ENCODE measurements around the gene DLK1. TPM values are rescaled to one million over a fixed set of nuclear protein-coding genes. Genes with fewer than 3 reads are reported as not detected.

DLK1 gene
- total RNA-seq, 1 experiment from 2014 or later = 0.69 TPM

DNA sequence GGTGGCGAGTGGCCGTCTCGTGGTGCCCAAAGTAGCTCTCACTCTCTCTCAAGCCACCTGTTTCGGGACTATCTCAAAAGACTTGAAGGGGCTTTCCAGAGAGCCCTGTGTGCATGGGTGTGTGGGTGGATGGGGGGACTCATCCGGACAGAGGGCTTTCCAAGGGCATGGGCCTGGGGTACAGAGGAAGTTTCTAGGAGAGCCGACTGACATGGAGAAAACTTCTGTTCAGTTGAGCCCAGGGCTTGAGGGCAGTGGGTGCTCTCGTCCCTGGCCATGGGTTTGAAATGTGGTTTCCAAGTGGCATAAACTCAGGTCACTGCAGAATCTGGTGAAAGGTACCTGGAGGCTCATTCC lies 51.8 kb downstream of the DLK1 start:
- TF ChIP-seq, protein P1, sequence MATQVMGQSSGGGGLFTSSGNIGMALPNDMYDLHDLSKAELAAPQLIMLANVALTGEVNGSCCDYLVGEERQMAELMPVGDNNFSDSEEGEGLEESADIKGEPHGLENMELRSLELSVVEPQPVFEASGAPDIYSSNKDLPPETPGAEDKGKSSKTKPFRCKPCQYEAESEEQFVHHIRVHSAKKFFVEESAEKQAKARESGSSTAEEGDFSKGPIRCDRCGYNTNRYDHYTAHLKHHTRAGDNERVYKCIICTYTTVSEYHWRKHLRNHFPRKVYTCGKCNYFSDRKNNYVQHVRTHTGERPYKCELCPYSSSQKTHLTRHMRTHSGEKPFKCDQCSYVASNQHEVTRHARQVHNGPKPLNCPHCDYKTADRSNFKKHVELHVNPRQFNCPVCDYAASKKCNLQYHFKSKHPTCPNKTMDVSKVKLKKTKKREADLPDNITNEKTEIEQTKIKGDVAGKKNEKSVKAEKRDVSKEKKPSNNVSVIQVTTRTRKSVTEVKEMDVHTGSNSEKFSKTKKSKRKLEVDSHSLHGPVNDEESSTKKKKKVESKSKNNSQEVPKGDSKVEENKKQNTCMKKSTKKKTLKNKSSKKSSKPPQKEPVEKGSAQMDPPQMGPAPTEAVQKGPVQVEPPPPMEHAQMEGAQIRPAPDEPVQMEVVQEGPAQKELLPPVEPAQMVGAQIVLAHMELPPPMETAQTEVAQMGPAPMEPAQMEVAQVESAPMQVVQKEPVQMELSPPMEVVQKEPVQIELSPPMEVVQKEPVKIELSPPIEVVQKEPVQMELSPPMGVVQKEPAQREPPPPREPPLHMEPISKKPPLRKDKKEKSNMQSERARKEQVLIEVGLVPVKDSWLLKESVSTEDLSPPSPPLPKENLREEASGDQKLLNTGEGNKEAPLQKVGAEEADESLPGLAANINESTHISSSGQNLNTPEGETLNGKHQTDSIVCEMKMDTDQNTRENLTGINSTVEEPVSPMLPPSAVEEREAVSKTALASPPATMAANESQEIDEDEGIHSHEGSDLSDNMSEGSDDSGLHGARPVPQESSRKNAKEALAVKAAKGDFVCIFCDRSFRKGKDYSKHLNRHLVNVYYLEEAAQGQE (IDR thresholded peaks at IDR 0.05; ENCODE audit: insufficient read depth in 1 of 2, low read depth in 2 of 2, low read length in 1 of 2) = no peak
- TF ChIP-seq, protein P2, sequence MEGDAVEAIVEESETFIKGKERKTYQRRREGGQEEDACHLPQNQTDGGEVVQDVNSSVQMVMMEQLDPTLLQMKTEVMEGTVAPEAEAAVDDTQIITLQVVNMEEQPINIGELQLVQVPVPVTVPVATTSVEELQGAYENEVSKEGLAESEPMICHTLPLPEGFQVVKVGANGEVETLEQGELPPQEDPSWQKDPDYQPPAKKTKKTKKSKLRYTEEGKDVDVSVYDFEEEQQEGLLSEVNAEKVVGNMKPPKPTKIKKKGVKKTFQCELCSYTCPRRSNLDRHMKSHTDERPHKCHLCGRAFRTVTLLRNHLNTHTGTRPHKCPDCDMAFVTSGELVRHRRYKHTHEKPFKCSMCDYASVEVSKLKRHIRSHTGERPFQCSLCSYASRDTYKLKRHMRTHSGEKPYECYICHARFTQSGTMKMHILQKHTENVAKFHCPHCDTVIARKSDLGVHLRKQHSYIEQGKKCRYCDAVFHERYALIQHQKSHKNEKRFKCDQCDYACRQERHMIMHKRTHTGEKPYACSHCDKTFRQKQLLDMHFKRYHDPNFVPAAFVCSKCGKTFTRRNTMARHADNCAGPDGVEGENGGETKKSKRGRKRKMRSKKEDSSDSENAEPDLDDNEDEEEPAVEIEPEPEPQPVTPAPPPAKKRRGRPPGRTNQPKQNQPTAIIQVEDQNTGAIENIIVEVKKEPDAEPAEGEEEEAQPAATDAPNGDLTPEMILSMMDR (IDR thresholded peaks at IDR 0.05) = no peak
- TF ChIP-seq TCF7L2 (IDR thresholded peaks at IDR 0.05; ENCODE audit: low read depth, low read length) (no peak), POLR2AphosphoS5 (IDR thresholded peaks at IDR 0.05; ENCODE audit: low read depth, low read length) (no peak), SIN3A (IDR thresholded peaks at IDR 0.05; ENCODE audit: borderline replicate concordance, insufficient read depth, low read depth, low read length) (no peak)
- CTCF ChIA-PET = no interaction called here
- no peaks in the 10 kb centered on the region for H3K4me1 ChIP-seq (ENCODE audit: control insufficient read depth, insufficient read depth, low read length)

DNA sequence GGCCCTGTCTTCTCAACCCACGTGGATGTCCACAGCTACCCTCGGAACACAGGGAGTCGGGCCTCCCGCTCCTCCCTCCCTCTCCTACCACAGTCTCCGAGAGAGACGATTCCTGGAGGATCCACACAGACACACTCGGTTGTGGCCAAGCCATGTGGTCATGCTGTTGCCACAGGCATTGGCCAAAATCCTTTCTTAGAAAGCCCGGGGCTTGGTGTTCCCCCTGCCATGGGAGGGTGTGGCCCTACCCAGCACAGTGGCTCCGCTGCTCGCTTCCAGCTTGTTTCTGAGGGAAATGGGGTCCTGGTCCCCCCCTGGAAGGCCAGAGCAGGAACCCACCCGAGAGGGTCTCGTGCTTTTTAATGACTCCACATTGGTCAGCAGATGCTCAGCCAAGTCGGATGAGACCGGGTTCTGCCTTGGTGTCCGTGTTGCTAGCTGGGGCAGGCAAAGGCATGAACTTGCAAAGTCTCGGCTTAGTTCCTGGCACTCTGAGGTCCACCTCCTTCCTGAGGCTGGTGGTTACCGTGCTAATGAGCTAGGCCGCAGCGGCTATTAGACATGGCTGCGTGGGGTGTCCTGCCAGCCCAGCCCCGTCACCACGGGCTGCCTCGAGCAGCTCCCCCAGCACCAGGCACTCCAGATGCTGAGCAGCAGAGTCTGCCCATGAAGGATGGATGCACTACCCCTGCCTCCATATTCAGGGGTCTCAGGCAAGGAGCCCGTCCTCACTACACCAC lies 52.4 kb downstream of the DLK1 start:
- CTCF ChIA-PET = no interaction called here
- no peak overlapping the region for H3K27ac ChIP-seq (ENCODE audit: low read length)
- H3K36me3 ChIP-seq (ENCODE audit: control insufficient read depth, insufficient read depth, low read length) = no peaks in the 10 kb centered on the region
- H3K4me1 ChIP-seq (ENCODE audit: control insufficient read depth, insufficient read depth, low read length) = no peaks in the 10 kb centered on the region
- no peaks in the 10 kb centered on the region for H3K9me3 ChIP-seq (ENCODE audit: control insufficient read depth, insufficient read depth, low read depth, low read length)
- ATAC-seq = no peak
- POLR2A ChIA-PET = no interaction called here
- no peak for DNase-seq (ENCODE audit: low read depth, low spot score)
- in situ Hi-C loops (cut with HindIII; ENCODE audit: low pct_unique_long_range_greater_than_20kb, low sequenced_read_pairs) (no loop called here), intact Hi-C loops (cut with micrococcal nuclease; ENCODE audit: unreplicated experiment) (no loop called here)
- no TSS peak for BruUV-seq (replicated peaks)
- no peaks in the 10 kb centered on the region for H3K27me3 ChIP-seq (ENCODE audit: control insufficient read depth, insufficient read depth, low read length)
- TF ChIP-seq SIN3A (IDR thresholded peaks at IDR 0.05; ENCODE audit: borderline replicate concordance, insufficient read depth, low read depth, low read length) (no peak), POLR2AphosphoS5 (IDR thresholded peaks at IDR 0.05; ENCODE audit: low read depth, low read length) (no peak), TCF7L2 (IDR thresholded peaks at IDR 0.05; ENCODE audit: low read depth, low read length) (no peak)
- TF ChIP-seq, protein P2 (IDR thresholded peaks at IDR 0.05) = no peak
- TF ChIP-seq, protein P1 (IDR thresholded peaks at IDR 0.05; ENCODE audit: insufficient read depth in 1 of 2, low read depth in 2 of 2, low read length in 1 of 2) = no peak
- H3K4me3 ChIP-seq (ENCODE audit: low read depth in 2 of 2, low read length in 2 of 2) = no peak overlapping the region

More for the DNA sequence above, 51.8 kb downstream of the DLK1 start:
- intact Hi-C loops (cut with micrococcal nuclease; ENCODE audit: unreplicated experiment) = no loop called here
- ATAC-seq (no peak), DNase-seq (ENCODE audit: low read depth, low spot score) (no peak)
- Histone ChIP-seq H3K27me3 (ENCODE audit: control insufficient read depth, insufficient read depth, low read length) (no peaks in the 10 kb centered on the region), H3K9me3 (ENCODE audit: control insufficient read depth, insufficient read depth, low read depth, low read length) (no peaks in the 10 kb centered on the region), H3K4me3 (ENCODE audit: low read depth in 2 of 2, low read length in 2 of 2) (no peak overlapping the region), H3K27ac (ENCODE audit: low read length) (no peak overlapping the region), H3K36me3 (ENCODE audit: control insufficient read depth, insufficient read depth, low read length) (no peaks in the 10 kb centered on the region)
- POLR2A ChIA-PET = no interaction called here
- no TSS peak for BruUV-seq (replicated peaks)
- in situ Hi-C loops (cut with HindIII; ENCODE audit: low pct_unique_long_range_greater_than_20kb, low sequenced_read_pairs) = no loop called here

All from Panc1 (cell line).